Measurements from ENCODE around the gene NRIP1.

The NRIP1 gene

DNA sequence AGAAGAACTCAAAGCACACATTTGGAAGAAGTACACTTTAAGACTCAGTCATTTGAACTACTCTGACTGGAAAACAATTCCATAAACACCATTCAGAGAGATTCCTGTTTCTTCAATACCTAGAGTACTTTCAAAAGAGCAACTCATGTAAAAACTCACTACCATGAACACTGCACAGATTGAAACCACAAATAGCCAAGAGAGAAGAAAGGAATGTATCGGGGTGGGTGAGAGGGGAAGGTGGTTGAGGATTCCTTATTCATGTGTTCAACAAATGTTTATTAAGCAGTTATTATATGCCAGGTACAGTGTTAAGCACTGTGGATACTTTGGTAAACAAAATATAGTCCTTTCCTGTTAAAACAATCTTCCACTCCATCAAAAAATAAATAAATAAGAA is 64.7 kb downstream of the NRIP1 start:
- no peak overlapping the region for H2AFZ ChIP-seq (ENCODE audit: low read depth, low read length)
- H2BK5ac ChIP-seq (ENCODE audit: low read depth, low read length, poor library complexity, severe bottlenecking): no peak overlapping the region
- H3K18ac ChIP-seq (ENCODE audit: low read depth in 1 of 2, low read length in 2 of 2): no peak overlapping the region
- peaks cover 10% of the 10 kb centered on the region for H3K4me1 ChIP-seq (ENCODE audit: control insufficient read depth, insufficient read depth, low read depth, low read length)
- H3K27ac ChIP-seq (ENCODE audit: low read length, poor library complexity, severe bottlenecking): peak overlapping the region; percentile 91
- no peak overlapping the region for H2BK120ac ChIP-seq (ENCODE audit: low read depth, low read length)
- H3K79me1 ChIP-seq (replicated peaks; ENCODE audit: low read length, poor library complexity, severe bottlenecking): peaks cover 1% of the 10 kb centered on the region
- H4K8ac ChIP-seq (ENCODE audit: low read length): no peak overlapping the region
- H3K4me2 ChIP-seq (ENCODE audit: low read length, poor library complexity, severe bottlenecking): no peak overlapping the region
- no peak overlapping the region for H3K23ac ChIP-seq (ENCODE audit: low read length in 2 of 2)
- H3K9ac ChIP-seq (ENCODE audit: low read length): no peak overlapping the region
- H4K91ac ChIP-seq (ENCODE audit: low read length): no peak overlapping the region
- H3K14ac ChIP-seq (ENCODE audit: low read length in 2 of 2): no peak overlapping the region
- DNase-seq: peak; percentile 49
- H3K4me3 ChIP-seq (ENCODE audit: insufficient read depth in 1 of 2, low read depth in 1 of 2, low read length in 2 of 2): no peak overlapping the region
- H3K4ac ChIP-seq (ENCODE audit: low read depth in 1 of 2, low read length in 2 of 2): no peak overlapping the region
- no peaks in the 10 kb centered on the region for H3K9me3 ChIP-seq (ENCODE audit: control insufficient read depth, low read length)
- H2AK5ac ChIP-seq (ENCODE audit: low read length, severe bottlenecking): no peak overlapping the region
- H3K36me3 ChIP-seq (ENCODE audit: control insufficient read depth in 1 of 2, insufficient read depth in 2 of 2, low read depth in 1 of 2, low read length in 2 of 2): peaks cover 0 to 31% of the 10 kb centered on the region in 2 experiments
- WGBS: no CpG with 5 or more reads among the region's 1 CpG
- no peak overlapping the region for H2BK12ac ChIP-seq (ENCODE audit: low read length in 2 of 2)
- no peak overlapping the region for H2BK15ac ChIP-seq (ENCODE audit: low read depth, poor library complexity, severe bottlenecking)
- no peaks in the 10 kb centered on the region for H3K27me3 ChIP-seq (ENCODE audit: control insufficient read depth in 1 of 2, insufficient read depth in 1 of 2, low read length in 2 of 2)

DNA sequence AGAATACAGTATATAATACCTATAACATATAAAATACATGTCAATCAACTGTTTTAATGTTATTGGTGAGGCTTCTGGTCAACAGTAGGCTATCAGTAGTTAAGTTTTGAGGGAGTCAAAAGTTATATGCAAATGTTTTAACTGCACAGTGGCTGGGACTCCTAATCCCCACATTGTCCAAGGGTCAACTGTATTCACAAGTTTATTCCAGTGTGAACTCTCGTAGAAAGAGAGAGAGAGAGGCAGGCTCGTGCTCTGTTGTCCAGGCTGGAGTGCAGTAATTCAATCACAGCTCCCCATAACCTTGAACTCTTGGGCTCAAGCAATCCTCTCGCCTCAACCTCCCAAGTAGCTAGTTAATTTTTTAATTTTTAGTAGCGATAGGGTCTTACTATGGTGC is 66.0 kb downstream of the NRIP1 start:
- Histone ChIP-seq H4K91ac (ENCODE audit: low read length) (no peak overlapping the region), H2AFZ (ENCODE audit: low read depth, low read length) (no peak overlapping the region), H2BK12ac (ENCODE audit: low read length in 2 of 2) (no peak overlapping the region), H4K8ac (ENCODE audit: low read length) (no peak overlapping the region), H3K36me3 (ENCODE audit: control insufficient read depth in 1 of 2, insufficient read depth in 2 of 2, low read depth in 1 of 2, low read length in 2 of 2) (peaks cover 0 to 31% of the 10 kb centered on the region in 2 experiments), H3K79me1 (replicated peaks; ENCODE audit: low read length, poor library complexity, severe bottlenecking) (peaks cover 1% of the 10 kb centered on the region), H3K14ac (ENCODE audit: low read length in 2 of 2) (no peak overlapping the region), H3K4me1 (ENCODE audit: control insufficient read depth, insufficient read depth, low read depth, low read length) (peaks cover 10% of the 10 kb centered on the region), H3K9me3 (ENCODE audit: control insufficient read depth, low read length) (no peaks in the 10 kb centered on the region), H3K27ac (ENCODE audit: low read length, poor library complexity, severe bottlenecking) (peak overlapping the region; percentile 87), H3K18ac (ENCODE audit: low read depth in 1 of 2, low read length in 2 of 2) (no peak overlapping the region), H3K4ac (ENCODE audit: low read depth in 1 of 2, low read length in 2 of 2) (no peak overlapping the region), H2BK15ac (ENCODE audit: low read depth, poor library complexity, severe bottlenecking) (no peak overlapping the region), H3K4me3 (ENCODE audit: insufficient read depth in 1 of 2, low read depth in 1 of 2, low read length in 2 of 2) (no peak overlapping the region), H3K4me2 (ENCODE audit: low read length, poor library complexity, severe bottlenecking) (no peak overlapping the region), H3K23ac (ENCODE audit: low read length in 2 of 2) (no peak overlapping the region), H3K27me3 (ENCODE audit: control insufficient read depth in 1 of 2, insufficient read depth in 1 of 2, low read length in 2 of 2) (no peaks in the 10 kb centered on the region), H3K9ac (ENCODE audit: low read length) (no peak overlapping the region), H2AK5ac (ENCODE audit: low read length, severe bottlenecking) (peak overlapping the region; percentile 86), H2BK120ac (ENCODE audit: low read depth, low read length) (no peak overlapping the region), H2BK5ac (ENCODE audit: low read depth, low read length, poor library complexity, severe bottlenecking) (no peak overlapping the region)
- no peak for DNase-seq
- 100% methylated on average over 3 of the region's 4 CpGs for WGBS

DNA sequence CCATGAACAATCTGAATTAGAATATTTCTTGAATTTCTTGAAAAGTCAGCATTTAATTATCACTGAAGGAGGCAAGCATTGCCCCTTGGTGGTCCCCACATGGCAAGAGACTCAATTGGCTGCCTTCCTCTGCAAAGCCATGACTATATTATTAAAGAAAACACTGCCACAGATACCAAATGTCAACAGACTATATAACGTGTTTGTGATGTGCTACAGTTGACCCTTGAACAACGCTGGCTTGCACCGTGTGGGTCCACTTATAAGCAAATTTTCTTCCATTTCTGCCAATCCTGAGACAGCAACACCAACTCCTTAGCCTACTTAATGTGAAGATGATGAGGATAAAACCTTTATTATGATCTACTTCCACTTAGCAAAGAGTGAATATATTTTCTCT is 66.5 kb downstream of the NRIP1 start:
- Histone ChIP-seq H3K36me3 (ENCODE audit: control insufficient read depth in 1 of 2, insufficient read depth in 2 of 2, low read depth in 1 of 2, low read length in 2 of 2) (peaks cover 0 to 29% of the 10 kb centered on the region in 2 experiments), H3K79me1 (replicated peaks; ENCODE audit: low read length, poor library complexity, severe bottlenecking) (peaks cover 4% of the 10 kb centered on the region), H3K4me2 (ENCODE audit: low read length, poor library complexity, severe bottlenecking) (no peak overlapping the region), H3K27me3 (ENCODE audit: control insufficient read depth in 1 of 2, insufficient read depth in 1 of 2, low read length in 2 of 2) (no peaks in the 10 kb centered on the region), H3K4me3 (ENCODE audit: insufficient read depth in 1 of 2, low read depth in 1 of 2, low read length in 2 of 2) (no peak overlapping the region), H4K8ac (ENCODE audit: low read length) (no peak overlapping the region), H2BK120ac (ENCODE audit: low read depth, low read length) (no peak overlapping the region), H3K9ac (ENCODE audit: low read length) (no peak overlapping the region), H3K4me1 (ENCODE audit: control insufficient read depth, insufficient read depth, low read depth, low read length) (peaks cover 8% of the 10 kb centered on the region), H2BK5ac (ENCODE audit: low read depth, low read length, poor library complexity, severe bottlenecking) (no peak overlapping the region), H3K4ac (ENCODE audit: low read depth in 1 of 2, low read length in 2 of 2) (no peak overlapping the region), H4K91ac (ENCODE audit: low read length) (no peak overlapping the region), H3K27ac (ENCODE audit: low read length, poor library complexity, severe bottlenecking) (peak overlapping the region; percentile 36), H2AK5ac (ENCODE audit: low read length, severe bottlenecking) (peak overlapping the region; percentile 64), H2BK15ac (ENCODE audit: low read depth, poor library complexity, severe bottlenecking) (no peak overlapping the region), H2AFZ (ENCODE audit: low read depth, low read length) (no peak overlapping the region), H3K14ac (ENCODE audit: low read length in 2 of 2) (no peak overlapping the region), H3K9me3 (ENCODE audit: control insufficient read depth, low read length) (no peaks in the 10 kb centered on the region), H3K23ac (ENCODE audit: low read length in 2 of 2) (no peak overlapping the region), H3K18ac (ENCODE audit: low read depth in 1 of 2, low read length in 2 of 2) (no peak overlapping the region), H2BK12ac (ENCODE audit: low read length in 2 of 2) (no peak overlapping the region)
- no peak for DNase-seq
- WGBS: 100% methylated on average over 3 of the region's 3 CpGs

DNA sequence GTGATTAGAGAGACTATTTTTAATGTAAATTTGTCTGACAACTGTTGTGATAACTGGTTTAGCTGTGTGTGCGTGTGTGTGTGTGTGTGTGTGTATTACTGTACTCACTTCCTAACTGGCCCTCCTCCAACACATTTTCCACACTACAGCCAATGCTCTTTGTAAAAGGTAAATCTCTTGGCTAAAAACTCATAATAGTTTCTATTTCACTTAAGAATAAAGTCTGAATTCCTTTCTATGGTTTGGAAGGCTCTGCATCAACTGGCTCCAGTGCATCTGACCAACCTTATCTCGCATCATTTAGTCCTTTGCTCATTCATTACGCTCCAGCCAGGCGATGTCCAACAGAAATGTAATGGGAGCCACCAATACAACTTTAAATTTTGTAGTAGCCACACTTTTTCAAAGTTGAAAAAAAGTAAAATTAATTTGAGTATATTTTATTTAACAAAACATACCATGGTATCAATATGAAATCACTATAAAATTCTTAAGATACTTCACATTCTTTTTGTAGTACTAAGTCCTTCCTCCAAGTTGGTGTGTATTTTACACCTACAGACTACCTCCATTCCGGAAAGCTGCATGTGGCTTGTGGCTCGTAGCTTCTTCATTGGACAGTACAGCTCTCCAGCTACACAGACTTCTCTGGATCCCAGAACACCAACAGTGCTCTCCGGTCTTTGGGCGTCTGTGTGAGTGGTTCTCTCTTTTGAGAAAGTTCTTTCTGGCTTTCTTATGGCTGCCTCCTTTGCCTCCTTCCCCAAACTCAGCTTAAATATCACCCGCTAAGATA is 68.9 kb downstream of the NRIP1 start:
- no peak overlapping the region for H3K18ac ChIP-seq (ENCODE audit: low read depth in 1 of 2, low read length in 2 of 2)
- no peak overlapping the region for H2AK5ac ChIP-seq (ENCODE audit: low read length, severe bottlenecking)
- H2BK12ac ChIP-seq (ENCODE audit: low read length in 2 of 2): no peak overlapping the region
- peak overlapping the region; percentile 73 for H3K27ac ChIP-seq (ENCODE audit: low read length, poor library complexity, severe bottlenecking)
- H4K91ac ChIP-seq (ENCODE audit: low read length): no peak overlapping the region
- no peak overlapping the region for H2BK120ac ChIP-seq (ENCODE audit: low read depth, low read length)
- DNase-seq: peak; percentile 36
- H3K4me2 ChIP-seq (ENCODE audit: low read length, poor library complexity, severe bottlenecking): no peak overlapping the region
- peak overlapping the region; percentile 14 for H2BK5ac ChIP-seq (ENCODE audit: low read depth, low read length, poor library complexity, severe bottlenecking)
- H2BK15ac ChIP-seq (ENCODE audit: low read depth, poor library complexity, severe bottlenecking): no peak overlapping the region
- H3K9ac ChIP-seq (ENCODE audit: low read length): no peak overlapping the region
- H3K36me3 ChIP-seq (ENCODE audit: control insufficient read depth in 1 of 2, insufficient read depth in 2 of 2, low read depth in 1 of 2, low read length in 2 of 2): peaks cover 0 to 30% of the 10 kb centered on the region in 2 experiments
- H3K4me1 ChIP-seq (ENCODE audit: control insufficient read depth, insufficient read depth, low read depth, low read length): peaks cover 10% of the 10 kb centered on the region
- H3K79me1 ChIP-seq (replicated peaks; ENCODE audit: low read length, poor library complexity, severe bottlenecking): peaks cover 7% of the 10 kb centered on the region
- no peak overlapping the region for H3K23ac ChIP-seq (ENCODE audit: low read length in 2 of 2)
- H3K4me3 ChIP-seq (ENCODE audit: insufficient read depth in 1 of 2, low read depth in 1 of 2, low read length in 2 of 2): no peak overlapping the region
- H2AFZ ChIP-seq (ENCODE audit: low read depth, low read length): no peak overlapping the region
- H4K8ac ChIP-seq (ENCODE audit: low read length): no peak overlapping the region
- H3K9me3 ChIP-seq (ENCODE audit: control insufficient read depth, low read length): no peaks in the 10 kb centered on the region
- WGBS: 97% methylated on average over 5 of the region's 9 CpGs
- H3K27me3 ChIP-seq (ENCODE audit: control insufficient read depth in 1 of 2, insufficient read depth in 1 of 2, low read length in 2 of 2): no peaks in the 10 kb centered on the region
- no peak overlapping the region for H3K14ac ChIP-seq (ENCODE audit: low read length in 2 of 2)
- no peak overlapping the region for H3K4ac ChIP-seq (ENCODE audit: low read depth in 1 of 2, low read length in 2 of 2)

Data from mesenchymal stem cell (in vitro differentiated cells and primary cell).